ENCODE measurements around the gene CD82.

CD82 gene

GRCh38 chr11:44576656-44577055 is 11.2 kb downstream of the CD82 start:
- Histone ChIP-seq H3K4me2 (ENCODE audit: low read length) (no peak overlapping the region), H3K27ac (ENCODE audit: low read depth, low read length) (no peak overlapping the region), H3F3A (ENCODE audit: control insufficient read depth, insufficient read depth) (no peaks in the 10 kb centered on the region), H3K36me3 (ENCODE audit: control insufficient read depth, low read length) (no peaks in the 10 kb centered on the region), H3K79me2 (ENCODE audit: control insufficient read depth, low read length) (no peaks in the 10 kb centered on the region), H3K4me3 (ENCODE audit: low read length) (no peak overlapping the region), H3K9me3 (ENCODE audit: control insufficient read depth, insufficient read depth, low read length) (no peaks in the 10 kb centered on the region), H3K27me3 (ENCODE audit: control insufficient read depth, low read length) (no peaks in the 10 kb centered on the region), H3K9me2 (replicated peaks; ENCODE audit: control insufficient read depth, low read length) (no peaks in the 10 kb centered on the region), H4K20me1 (ENCODE audit: control insufficient read depth, insufficient read depth, low read depth, low read length) (0 out of 2 replicates have a peak, but pooled peaks cover 2% of the 10 kb centered on the region), H3K4me1 (ENCODE audit: control insufficient read depth, low read length) (no peaks in the 10 kb centered on the region)
- no peak for TF ChIP-seq EZH2phosphoT487 (IDR thresholded peaks at IDR 0.05; ENCODE audit: borderline replicate concordance, low read length)

GRCh38 chr11:44577231-44577830 is 11.9 kb downstream of the CD82 start:
- Histone ChIP-seq H3K27ac (ENCODE audit: low read depth, low read length) (no peak overlapping the region), H3K4me2 (ENCODE audit: low read length) (no peak overlapping the region), H3K4me3 (ENCODE audit: low read length) (no peak overlapping the region), H3F3A (ENCODE audit: control insufficient read depth, insufficient read depth) (no peaks in the 10 kb centered on the region), H3K4me1 (ENCODE audit: control insufficient read depth, low read length) (no peaks in the 10 kb centered on the region), H3K36me3 (ENCODE audit: control insufficient read depth, low read length) (no peaks in the 10 kb centered on the region), H3K9me2 (replicated peaks; ENCODE audit: control insufficient read depth, low read length) (no peaks in the 10 kb centered on the region), H3K27me3 (ENCODE audit: control insufficient read depth, low read length) (no peaks in the 10 kb centered on the region), H3K79me2 (ENCODE audit: control insufficient read depth, low read length) (no peaks in the 10 kb centered on the region), H4K20me1 (ENCODE audit: control insufficient read depth, insufficient read depth, low read depth, low read length) (0 out of 2 replicates have a peak, but pooled peaks cover 2% of the 10 kb centered on the region), H3K9me3 (ENCODE audit: control insufficient read depth, insufficient read depth, low read length) (no peaks in the 10 kb centered on the region)
- TF ChIP-seq EZH2phosphoT487 (IDR thresholded peaks at IDR 0.05; ENCODE audit: borderline replicate concordance, low read length), result no peak
- TF ChIP-seq CTCF (IDR thresholded peaks at IDR 0.05; ENCODE audit: low read depth, low read length, poor library complexity, severe bottlenecking), result no peak

GRCh38 chr11:44578279-44578678 is 12.8 kb downstream of the CD82 start:
- Histone ChIP-seq H4K20me1 (ENCODE audit: control insufficient read depth, insufficient read depth, low read depth, low read length) (0 out of 2 replicates have a peak, but pooled peaks cover 2% of the 10 kb centered on the region), H3K9me2 (replicated peaks; ENCODE audit: control insufficient read depth, low read length) (no peaks in the 10 kb centered on the region), H3K27ac (ENCODE audit: low read depth, low read length) (no peak overlapping the region), H3K4me3 (ENCODE audit: low read length) (no peak overlapping the region), H3K4me1 (ENCODE audit: control insufficient read depth, low read length) (no peaks in the 10 kb centered on the region), H3K27me3 (ENCODE audit: control insufficient read depth, low read length) (no peaks in the 10 kb centered on the region), H3K36me3 (ENCODE audit: control insufficient read depth, low read length) (no peaks in the 10 kb centered on the region), H3K4me2 (ENCODE audit: low read length) (no peak overlapping the region), H3K9me3 (ENCODE audit: control insufficient read depth, insufficient read depth, low read length) (no peaks in the 10 kb centered on the region), H3K79me2 (ENCODE audit: control insufficient read depth, low read length) (no peaks in the 10 kb centered on the region), H3F3A (ENCODE audit: control insufficient read depth, insufficient read depth) (no peaks in the 10 kb centered on the region)
- TF ChIP-seq CTCF (IDR thresholded peaks at IDR 0.05; ENCODE audit: low read depth, low read length, poor library complexity, severe bottlenecking) (no peak), EZH2phosphoT487 (IDR thresholded peaks at IDR 0.05; ENCODE audit: borderline replicate concordance, low read length) (no peak)

- Histone ChIP-seq H3K27me3 (ENCODE audit: control insufficient read depth, low read length) (no peaks in the 10 kb centered on the region), H3K4me2 (ENCODE audit: low read length) (no peak overlapping the region), H3K9me2 (replicated peaks; ENCODE audit: control insufficient read depth, low read length) (no peaks in the 10 kb centered on the region), H3K36me3 (ENCODE audit: control insufficient read depth, low read length) (no peaks in the 10 kb centered on the region), H3K27ac (ENCODE audit: low read depth, low read length) (no peak overlapping the region), H3K79me2 (ENCODE audit: control insufficient read depth, low read length) (no peaks in the 10 kb centered on the region), H4K20me1 (ENCODE audit: control insufficient read depth, insufficient read depth, low read depth, low read length) (0 out of 2 replicates have a peak, but pooled peaks cover 2% of the 10 kb centered on the region), H3K4me1 (ENCODE audit: control insufficient read depth, low read length) (no peaks in the 10 kb centered on the region), H3K4me3 (ENCODE audit: low read length) (no peak overlapping the region), H3K9me3 (ENCODE audit: control insufficient read depth, insufficient read depth, low read length) (no peaks in the 10 kb centered on the region), H3F3A (ENCODE audit: control insufficient read depth, insufficient read depth) (no peaks in the 10 kb centered on the region)
- no peak for TF ChIP-seq EZH2phosphoT487 (IDR thresholded peaks at IDR 0.05; ENCODE audit: borderline replicate concordance, low read length)
- no peak for TF ChIP-seq CTCF (IDR thresholded peaks at IDR 0.05; ENCODE audit: low read depth, low read length, poor library complexity, severe bottlenecking)
Observed at GRCh38 chr11:44579302-44579761, 13.9 kb downstream of the CD82 start.

Measured in DOHH2 (cell line).